HL-60/S4 treated with phorbol 12-myristate 13-acetate at 8.2 ng/mL for 4 days and 3 days (cell line): ENCODE results near the gene SMARCC2.
"Not testable (repeated sequence)": the region's sequence is repeated elsewhere in the genome, so short reads cannot be mapped to it uniquely, and the experiment has no call there.

Source experiments
- in situ Hi-C: fragments of 300-500 bp; cut with MboI; formaldehyde crosslinking; loops from 2 replicates; pipeline ENCODE4 v1.15.0; 2022; ENCODE audit warnings: low sequenced_read_pairs

Gene SMARCC2

DNA sequence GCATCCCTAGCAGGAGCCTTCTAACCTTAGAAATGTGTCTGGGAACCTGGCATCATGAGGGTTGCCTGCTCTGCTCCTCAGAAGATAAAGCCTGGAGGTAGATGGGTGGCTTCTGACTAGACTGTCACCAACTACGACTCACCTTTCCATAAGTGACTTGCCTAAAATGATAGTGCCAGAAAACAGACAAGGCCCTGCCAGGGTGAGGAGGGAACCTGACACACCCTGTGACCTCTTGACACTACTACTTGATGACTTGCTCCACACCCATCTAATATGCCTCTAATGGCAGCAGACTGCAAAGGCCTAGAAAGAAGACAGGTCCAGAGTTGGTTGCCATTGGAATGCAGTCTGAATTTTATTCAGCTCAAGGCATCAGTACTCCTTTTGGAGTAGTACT is 23.1 kb upstream of the SMARCC2 start:
- in situ Hi-C loops = no loop called here

DNA sequence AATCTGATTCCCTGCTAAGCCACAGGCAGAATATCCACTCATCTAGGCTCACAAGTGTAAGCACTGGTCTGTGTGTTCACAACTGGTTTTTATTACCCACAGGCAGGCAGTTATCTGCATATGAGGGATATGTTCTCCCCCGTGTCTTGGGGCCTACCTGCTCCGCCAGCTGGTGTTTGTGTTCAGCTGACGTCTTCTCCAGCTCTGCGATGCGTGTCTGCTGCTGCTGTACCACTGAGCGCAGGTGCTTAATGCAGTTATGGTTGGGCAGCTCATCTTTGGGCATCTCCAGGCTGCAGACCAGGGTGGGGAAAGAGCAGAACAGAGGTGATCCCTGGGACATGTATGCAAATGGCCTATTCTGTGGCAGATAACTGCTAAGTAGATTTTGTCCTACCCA is 18.7 kb upstream of the SMARCC2 start:
- in situ Hi-C loops = no loop called here

GRCh38 chr12:56206452-56207166 is 17.3 kb upstream of the SMARCC2 start:
- in situ Hi-C loops = no loop called here

GRCh38 chr12:56205445-56205844 is 16.2 kb upstream of the SMARCC2 start:
- in situ Hi-C loops = no loop called here

DNA sequence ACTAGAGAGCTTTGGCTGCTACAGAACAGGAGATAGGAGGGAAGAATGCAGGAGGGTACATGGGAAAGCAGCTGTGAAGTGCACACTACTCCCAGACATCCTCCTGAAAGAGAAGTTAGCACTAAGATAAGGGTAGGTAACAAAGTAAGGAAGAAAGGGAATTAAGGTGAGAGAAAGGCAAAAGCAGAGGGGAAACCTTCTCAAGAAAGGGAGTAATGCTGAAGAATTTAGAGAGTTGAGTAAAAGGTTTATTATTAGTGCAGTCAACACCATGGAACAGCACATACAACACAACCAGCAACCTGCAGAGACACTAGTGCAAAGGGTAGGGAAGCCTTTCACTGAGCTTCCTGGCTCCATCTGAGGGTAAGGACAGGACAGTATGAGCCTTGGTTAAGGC is 15.0 kb upstream of the SMARCC2 start:
- in situ Hi-C loops = no loop called here

DNA sequence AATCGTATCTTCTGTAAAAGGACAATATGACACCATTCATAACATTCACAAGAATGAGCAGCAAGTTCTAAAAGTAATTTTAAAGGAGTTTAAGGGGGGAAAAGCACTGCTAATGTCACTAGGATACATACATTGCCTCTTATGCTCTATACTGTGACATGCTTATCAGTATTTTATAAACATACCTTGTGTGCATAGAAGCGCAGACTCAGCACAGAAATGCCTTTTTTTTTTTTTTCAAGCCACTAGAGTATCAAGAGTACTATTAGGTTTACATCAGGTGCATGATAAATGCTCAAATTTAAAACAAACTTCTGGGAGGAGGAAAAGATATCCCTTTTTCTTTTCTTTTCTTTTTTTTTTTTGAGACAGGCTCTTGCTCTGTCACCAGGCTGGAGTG is 13.6 kb upstream of the SMARCC2 start:
- in situ Hi-C loops = no loop called here

GRCh38 chr12:56202366-56202765 is 13.1 kb upstream of the SMARCC2 start:
- in situ Hi-C loops = no loop called here

- in situ Hi-C loops = no loop called here
Measured at GRCh38 chr12:56198836-56199235, 9.6 kb upstream of the SMARCC2 start.

DNA sequence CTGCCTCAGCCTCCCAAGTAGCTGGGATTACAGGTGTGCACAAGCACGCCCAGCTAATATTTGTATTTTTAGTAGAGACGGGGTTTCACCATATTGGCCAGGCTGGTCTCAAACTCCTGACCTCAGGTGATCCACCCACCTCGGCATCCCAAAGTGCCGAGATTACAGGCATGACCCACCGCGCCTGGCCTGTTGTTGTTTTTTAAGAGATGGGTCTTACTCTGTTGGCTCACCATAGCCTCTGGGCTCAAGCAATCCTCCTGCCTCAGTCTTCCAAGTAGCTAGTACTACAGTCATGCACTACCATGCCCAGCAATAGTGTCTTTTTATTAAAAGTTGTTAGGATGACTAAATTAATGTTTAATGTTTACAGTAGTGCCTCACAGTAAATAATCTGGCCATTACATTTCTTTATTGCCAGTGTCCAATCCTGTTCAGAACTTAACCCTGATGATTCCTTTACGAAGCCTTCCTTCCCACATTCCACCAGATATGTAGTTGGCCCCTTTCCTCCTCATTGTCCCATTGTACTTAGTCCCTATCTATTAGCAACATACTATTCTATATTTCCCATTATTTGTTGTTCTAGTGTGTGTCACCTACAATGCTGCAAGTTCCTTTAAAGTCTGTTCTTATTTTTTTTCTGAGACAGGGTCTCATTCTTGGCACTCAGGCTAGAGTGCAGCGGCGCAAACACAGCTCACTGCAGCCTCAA is 8.8 kb upstream of the SMARCC2 start:
- in situ Hi-C loops = no loop called here

DNA sequence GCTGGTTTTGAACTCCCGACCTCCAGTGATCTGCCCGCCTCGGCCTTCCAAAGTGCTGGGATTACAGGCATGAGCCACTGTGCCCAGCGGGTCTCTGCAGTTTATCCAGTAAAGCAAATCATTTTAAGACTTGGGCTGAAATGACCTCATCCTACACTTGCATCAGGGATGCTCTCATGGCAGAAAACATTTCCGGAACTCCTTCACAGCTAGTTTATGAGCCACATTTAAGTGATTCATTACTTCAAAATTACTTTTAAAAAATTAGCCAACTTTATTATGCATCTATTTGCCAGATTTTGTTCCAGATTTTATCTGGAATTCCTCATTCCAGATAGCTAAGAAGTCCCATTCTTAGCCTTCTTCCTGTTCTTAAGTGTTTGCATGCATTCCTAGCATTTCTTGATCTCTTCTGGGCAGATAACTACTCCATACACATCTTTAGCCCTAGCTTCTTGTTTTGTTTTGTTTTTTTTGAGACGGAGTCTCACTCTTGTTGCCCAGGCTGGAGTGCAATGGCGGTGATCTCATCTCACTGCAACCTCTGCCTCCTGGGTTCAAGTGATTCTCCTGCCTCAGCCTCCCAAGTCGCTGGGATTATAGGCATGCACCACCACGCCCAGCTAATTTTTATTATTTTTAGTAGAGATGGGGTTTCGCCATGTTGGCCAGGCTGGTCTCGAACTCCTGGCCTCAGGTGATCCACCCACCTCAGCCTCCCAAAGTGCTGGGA is 7.7 kb upstream of the SMARCC2 start:
- in situ Hi-C loops = not testable (repeated sequence)

DNA sequence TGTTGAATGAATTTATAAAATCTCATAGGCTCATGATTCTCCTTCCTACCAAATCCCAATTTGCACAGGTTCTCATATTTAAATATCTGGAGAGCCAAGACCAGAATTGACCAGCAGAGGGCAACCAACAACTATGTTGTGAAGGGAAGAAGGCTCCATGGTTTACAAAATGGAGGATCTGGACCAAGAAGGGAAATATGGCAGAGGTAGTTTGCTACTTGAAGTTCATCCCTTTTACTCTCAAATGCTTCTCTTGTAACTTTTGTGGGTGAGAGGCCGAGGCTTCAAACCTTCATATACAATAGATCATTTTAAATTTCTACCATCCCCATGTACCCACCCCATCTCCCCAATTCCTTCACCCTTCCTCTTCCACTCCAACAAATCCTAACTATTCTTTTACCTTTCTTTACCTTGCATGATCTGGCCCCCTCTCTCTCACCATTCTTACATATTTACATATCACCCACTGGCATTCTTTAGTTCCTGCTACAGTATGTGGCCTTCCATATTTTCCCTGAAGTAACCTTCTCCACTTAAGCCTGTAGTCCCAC is 3.8 kb upstream of the SMARCC2 start:
- in situ Hi-C loops = no loop called here

DNA sequence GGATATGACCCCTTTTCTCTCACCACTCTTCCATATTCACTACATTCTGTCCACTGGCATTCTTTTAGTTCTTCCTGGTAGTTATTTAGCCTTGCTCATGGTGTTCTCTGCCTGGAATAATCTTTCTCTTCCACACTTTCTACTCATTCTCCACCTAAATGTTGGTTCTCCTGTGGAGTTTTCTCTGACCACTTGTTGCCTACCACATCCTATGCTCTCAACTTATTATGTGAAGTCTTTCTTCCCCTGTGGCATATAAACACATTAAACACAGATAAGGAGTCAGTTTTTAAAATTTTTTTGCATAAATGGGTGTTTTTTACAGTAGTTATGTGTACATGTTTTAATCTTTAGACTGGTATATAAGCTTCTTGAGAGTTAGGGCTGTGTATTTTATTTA is 3.3 kb upstream of the SMARCC2 start:
- in situ Hi-C loops = no loop called here

GRCh38 chr12:56190695-56191155 is 1.4 kb upstream of the SMARCC2 start:
- in situ Hi-C loops = no loop called here

DNA sequence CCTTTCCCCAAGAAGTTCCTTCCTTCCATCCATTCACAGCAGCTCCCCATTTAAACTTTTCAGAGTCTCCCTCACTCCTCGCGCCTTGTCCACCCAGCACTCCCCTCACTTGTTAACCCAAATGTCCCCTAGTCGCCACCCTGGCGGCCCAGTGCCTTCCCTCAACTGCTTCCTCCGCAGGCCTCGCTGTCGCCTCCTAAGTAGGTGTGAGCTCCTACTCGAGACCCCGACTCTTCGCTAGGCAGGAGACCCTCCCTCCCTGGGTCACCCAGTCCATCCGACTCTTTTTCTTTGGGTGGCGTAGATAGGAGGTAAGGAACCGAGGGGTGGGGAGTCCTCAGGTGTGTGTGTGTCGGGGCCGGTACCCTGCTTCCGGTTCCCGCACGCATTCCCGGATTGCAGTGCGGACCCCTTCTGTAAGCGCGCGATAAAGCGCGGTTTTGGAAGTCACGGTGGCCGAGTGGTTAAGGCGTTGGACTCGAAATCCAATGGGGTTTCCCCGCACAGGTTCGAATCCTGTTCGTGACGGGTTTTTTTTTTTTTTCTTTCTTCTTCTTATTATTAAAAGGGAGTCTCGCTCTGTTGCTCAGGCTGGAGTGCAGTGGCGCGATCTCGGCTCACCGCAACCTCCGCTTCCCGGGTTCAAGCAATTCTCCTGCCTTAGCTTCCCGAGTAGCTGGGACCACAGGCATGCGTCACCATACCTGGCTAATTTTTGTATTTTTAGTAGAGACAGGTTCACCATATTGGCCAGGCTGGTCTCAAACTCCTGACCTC is 823 bp upstream of the SMARCC2 start:
- in situ Hi-C loops = no loop called here

DNA sequence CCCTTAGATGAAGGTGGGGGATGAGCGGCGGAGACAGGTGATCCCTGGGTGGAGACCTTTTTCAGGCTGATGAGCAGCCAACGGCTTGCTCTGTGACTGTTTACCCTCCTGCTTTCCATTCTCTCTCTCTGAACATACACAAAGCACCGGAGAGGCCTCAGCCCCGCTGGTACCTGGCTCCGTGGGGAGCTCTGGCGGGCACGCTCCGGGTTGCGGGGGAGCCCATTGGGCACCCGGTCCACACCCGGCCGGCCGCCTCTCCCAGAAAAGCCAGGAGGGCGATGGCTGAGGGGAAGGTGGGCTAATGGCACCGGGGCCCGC is 545 bp downstream of the SMARCC2 start:
- in situ Hi-C loops = no loop called here

DNA sequence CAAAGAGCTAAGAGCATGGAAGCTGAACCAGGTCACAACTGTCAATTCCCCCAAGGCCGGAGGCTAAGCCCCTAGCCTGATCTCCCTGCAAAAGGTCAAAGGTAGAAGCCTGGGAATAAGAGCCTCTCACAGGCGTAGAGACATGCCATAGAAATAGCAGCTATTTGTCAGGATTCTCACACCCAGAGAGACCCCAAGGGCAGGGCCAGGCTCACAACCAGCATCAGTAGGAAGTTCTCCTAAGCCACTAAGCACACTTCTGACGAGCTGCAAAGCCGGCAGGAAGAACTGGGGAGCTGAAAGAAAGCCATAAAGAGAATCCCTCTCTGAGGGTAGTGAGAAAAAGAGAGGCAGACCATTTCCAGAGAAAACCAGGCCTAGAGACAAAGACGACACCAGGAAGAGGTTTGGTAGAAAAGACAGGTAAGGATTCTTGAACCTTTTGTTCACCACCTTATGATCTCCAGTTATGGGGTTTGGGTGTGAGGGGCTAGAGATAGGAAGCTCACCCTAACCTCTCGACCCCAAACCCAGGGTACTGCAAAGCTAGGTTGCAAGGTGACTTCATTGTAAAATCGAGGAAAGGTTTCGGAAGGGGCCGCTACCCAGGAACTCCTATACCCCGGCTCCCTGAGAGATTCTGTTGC is 1.0 kb downstream of the SMARCC2 start:
- in situ Hi-C loops = no loop called here

DNA sequence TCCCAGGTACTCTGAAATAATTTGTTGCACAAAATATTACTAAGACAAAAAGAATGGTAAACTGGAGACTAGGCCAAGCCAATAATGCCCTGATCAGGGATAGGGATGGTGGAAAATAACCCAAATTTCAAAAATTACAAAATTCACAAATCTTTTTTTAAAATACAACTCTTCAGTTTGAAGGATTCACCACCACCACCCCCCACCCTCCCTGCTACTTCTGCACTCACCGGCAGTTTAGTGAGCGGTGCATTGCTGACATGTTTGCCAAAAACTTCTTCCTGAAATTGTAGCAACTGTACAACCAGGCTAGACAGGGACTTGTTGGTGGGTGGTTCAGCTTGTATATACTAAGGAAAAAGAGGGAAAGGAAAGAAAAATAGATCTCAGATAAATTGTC is 2.3 kb downstream of the SMARCC2 start:
- in situ Hi-C loops = no loop called here

- in situ Hi-C loops = no loop called here
Measured at GRCh38 chr12:56178347-56178746, 10.9 kb downstream of the SMARCC2 start.

DNA sequence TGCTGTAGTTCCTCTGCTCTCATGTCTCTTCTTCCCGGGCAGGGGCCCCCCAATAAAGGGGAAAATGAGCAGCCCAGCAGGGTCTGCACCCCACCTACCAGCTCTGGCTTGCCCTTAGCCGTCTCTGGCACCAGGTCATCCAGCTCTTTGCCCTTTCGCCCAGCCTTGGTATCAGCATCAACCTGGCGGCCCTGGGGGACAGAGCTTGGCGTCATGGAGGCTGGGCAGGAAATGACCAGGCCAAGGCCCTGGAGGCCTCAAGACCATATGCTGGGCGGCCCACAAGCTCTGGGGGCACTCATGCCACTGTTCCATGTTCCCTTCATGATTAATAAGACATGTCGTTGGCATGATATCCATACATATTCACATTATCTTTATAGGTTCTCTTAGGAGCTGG is 16.4 kb downstream of the SMARCC2 start:
- in situ Hi-C loops = no loop called here

GRCh38 chr12:56169229-56169759 is 20.0 kb downstream of the SMARCC2 start:
- in situ Hi-C loops = no loop called here
